ENCODE results near the gene AKAP13.

GRCh38 chr15:85754989-85755388, 374.6 kb downstream of the AKAP13 start:
- TF ChIP-seq EP300 (IDR thresholded peaks at IDR 0.05) (no peak), CTCF (IDR thresholded peaks at IDR 0.05) (no peak)
